Activated CD4-positive, alpha-beta memory T cell treated with anti-CD3 and anti-CD28 coated beads for 36 hours (primary cell): ENCODE measurements around the gene GRIK3. TPM values are rescaled to one million over a fixed set of nuclear protein-coding genes. Genes with fewer than 3 reads are reported as not detected.

Experiments
- CTCF ChIA-PET: fragments of 350-600 bp; sonication (Branson Sonifier 250); formaldehyde crosslinking; loops from one replicate; lab custom pipeline; 2021; ENCODE audit warnings: antibody characterized with exemption, inconsistent platforms; lab: Charles Lee
- POLR2A ChIA-PET: fragments of 350-600 bp; sonication (Branson Sonifier 250); formaldehyde crosslinking; loops from one replicate; lab custom pipeline; 2021; ENCODE audit warnings: antibody characterized with exemption; lab: Charles Lee
- DNase-seq: peaks from one replicate; pipeline ENCODE4 v3.0.0-alpha.2; 2020
- H3K27ac Mint-ChIP-seq: one replicate; pipeline ENCODE4 v1.8.0; 2021; ENCODE audit warnings: mixed read lengths
- H3K27me3 Mint-ChIP-seq: one replicate; pipeline ENCODE4 v1.8.0; 2021; ENCODE audit warnings: mixed read lengths
- H3K36me3 Mint-ChIP-seq: one replicate; pipeline ENCODE4 v1.8.0; 2021; ENCODE audit warnings: mixed read lengths
- H3K4me1 Mint-ChIP-seq: one replicate; pipeline ENCODE4 v1.8.0; 2021; ENCODE audit warnings: low read depth, mixed read lengths
- H3K4me3 Mint-ChIP-seq: one replicate; pipeline ENCODE4 v1.8.0; 2021; ENCODE audit warnings: mild to moderate bottlenecking, mixed read lengths
- H3K9me3 Mint-ChIP-seq: one replicate; pipeline ENCODE4 v1.8.0; 2021; ENCODE audit warnings: mixed read lengths
- intact Hi-C: fragments of 100-400 bp; cut with micrococcal nuclease; formaldehyde crosslinking; loops from one replicate; pipeline ENCODE4 v1.15.1; 2023
- total RNA-seq, 2 experiments: library from RNA; stranded (reverse); gene quantifications; one replicate each; pipeline ENCODE4 v1.2.3, GENCODE V29; 2021

The GRIK3 gene
- total RNA-seq, 2 experiments from 2014 or later: not detected

GRCh38 chr1:36844917-36845316, 189.4 kb downstream of the GRIK3 start:
- no peak overlapping the region for H3K4me3 Mint-ChIP-seq
- H3K27me3 Mint-ChIP-seq: peaks cover 1% of the 10 kb centered on the region
- no peaks in the 10 kb centered on the region for H3K9me3 Mint-ChIP-seq
- ChIA-PET POLR2A (no interaction called here), CTCF (no interaction called here)
- no peak overlapping the region for H3K27ac Mint-ChIP-seq
- intact Hi-C loops: no loop called here
- no peaks in the 10 kb centered on the region for H3K36me3 Mint-ChIP-seq
- H3K4me1 Mint-ChIP-seq: no peaks in the 10 kb centered on the region
- no peak for DNase-seq

- Mint-ChIP-seq H3K36me3 (no peaks in the 10 kb centered on the region), H3K27ac (no peak overlapping the region), H3K27me3 (peaks cover 1% of the 10 kb centered on the region), H3K9me3 (no peaks in the 10 kb centered on the region), H3K4me3 (no peak overlapping the region), H3K4me1 (no peaks in the 10 kb centered on the region)
- intact Hi-C loops: no loop called here
- no peak for DNase-seq
- POLR2A ChIA-PET: no interaction called here
- CTCF ChIA-PET: no interaction called here
Measured at GRCh38 chr1:36843906-36844610, 190.3 kb downstream of the GRIK3 start.

GRCh38 chr1:36843027-36843426, 191.3 kb downstream of the GRIK3 start:
- POLR2A ChIA-PET: no interaction called here
- no peaks in the 10 kb centered on the region for H3K4me1 Mint-ChIP-seq
- no peaks in the 10 kb centered on the region for H3K9me3 Mint-ChIP-seq
- peaks cover 1% of the 10 kb centered on the region for H3K27me3 Mint-ChIP-seq
- intact Hi-C loops: no loop called here
- H3K4me3 Mint-ChIP-seq: no peak overlapping the region
- no peak for DNase-seq
- H3K27ac Mint-ChIP-seq: no peak overlapping the region
- CTCF ChIA-PET: no interaction called here
- no peaks in the 10 kb centered on the region for H3K36me3 Mint-ChIP-seq

- Mint-ChIP-seq H3K36me3 (no peaks in the 10 kb centered on the region), H3K9me3 (no peaks in the 10 kb centered on the region), H3K4me1 (no peaks in the 10 kb centered on the region), H3K27ac (no peak overlapping the region), H3K4me3 (no peak overlapping the region), H3K27me3 (peaks cover 2% of the 10 kb centered on the region)
- no peak for DNase-seq
- POLR2A ChIA-PET: no interaction called here
- intact Hi-C loops: no loop called here
- CTCF ChIA-PET: no interaction called here
Measured at GRCh38 chr1:36842448-36842847, 191.9 kb downstream of the GRIK3 start.

- ChIA-PET POLR2A (no interaction called here), CTCF (no interaction called here)
- no peaks in the 10 kb centered on the region for H3K4me1 Mint-ChIP-seq
- H3K9me3 Mint-ChIP-seq: no peaks in the 10 kb centered on the region
- no peaks in the 10 kb centered on the region for H3K36me3 Mint-ChIP-seq
- H3K4me3 Mint-ChIP-seq: no peak overlapping the region
- H3K27me3 Mint-ChIP-seq: peaks cover 10% of the 10 kb centered on the region
- H3K27ac Mint-ChIP-seq: no peak overlapping the region
- DNase-seq: no peak
- intact Hi-C loops: no loop called here
Measured at GRCh38 chr1:36839485-36839884, 194.8 kb downstream of the GRIK3 start.

- H3K27ac Mint-ChIP-seq: no peak overlapping the region
- H3K4me3 Mint-ChIP-seq: no peak overlapping the region
- H3K36me3 Mint-ChIP-seq: no peaks in the 10 kb centered on the region
Measured at GRCh38 chr1:36838888-36839287, 195.4 kb downstream of the GRIK3 start.

GRCh38 chr1:36836916-36837315, 197.4 kb downstream of the GRIK3 start:
- no peak overlapping the region for H3K27ac Mint-ChIP-seq
- DNase-seq: no peak
- intact Hi-C loops: no loop called here
- CTCF ChIA-PET: no interaction called here
- POLR2A ChIA-PET: no interaction called here
- H3K4me3 Mint-ChIP-seq: no peak overlapping the region
- H3K4me1 Mint-ChIP-seq: no peaks in the 10 kb centered on the region
- H3K9me3 Mint-ChIP-seq: no peaks in the 10 kb centered on the region
- H3K36me3 Mint-ChIP-seq: no peaks in the 10 kb centered on the region
- peaks cover 14% of the 10 kb centered on the region for H3K27me3 Mint-ChIP-seq

More at GRCh38 chr1:36838888-36839287, 195.4 kb downstream of the GRIK3 start:
- H3K9me3 Mint-ChIP-seq: no peaks in the 10 kb centered on the region
- intact Hi-C loops: no loop called here
- DNase-seq: no peak
- H3K27me3 Mint-ChIP-seq: peaks cover 10% of the 10 kb centered on the region
- ChIA-PET POLR2A (no interaction called here), CTCF (no interaction called here)
- no peaks in the 10 kb centered on the region for H3K4me1 Mint-ChIP-seq

GRCh38 chr1:36836196-36836883, 198.0 kb downstream of the GRIK3 start:
- H3K4me1 Mint-ChIP-seq: no peaks in the 10 kb centered on the region
- no peak for DNase-seq
- POLR2A ChIA-PET: no interaction called here
- CTCF ChIA-PET: no interaction called here
- H3K27me3 Mint-ChIP-seq: peaks cover 17% of the 10 kb centered on the region
- no peaks in the 10 kb centered on the region for H3K36me3 Mint-ChIP-seq
- no peaks in the 10 kb centered on the region for H3K9me3 Mint-ChIP-seq
- no peak overlapping the region for H3K27ac Mint-ChIP-seq
- no peak overlapping the region for H3K4me3 Mint-ChIP-seq
- intact Hi-C loops: no loop called here

- Mint-ChIP-seq H3K4me3 (no peak overlapping the region), H3K27ac (no peak overlapping the region), H3K9me3 (no peaks in the 10 kb centered on the region), H3K36me3 (no peaks in the 10 kb centered on the region), H3K27me3 (peaks cover 17% of the 10 kb centered on the region), H3K4me1 (no peaks in the 10 kb centered on the region)
- intact Hi-C loops: no loop called here
- DNase-seq: no peak
- POLR2A ChIA-PET: no interaction called here
- CTCF ChIA-PET: no interaction called here
Measured at GRCh38 chr1:36835696-36836095, 198.6 kb downstream of the GRIK3 start.

- CTCF ChIA-PET: no interaction called here
Measured at GRCh38 chr1:36835017-36835695, 199.2 kb downstream of the GRIK3 start.

GRCh38 chr1:36834586-36834985, 199.7 kb downstream of the GRIK3 start:
- no peak overlapping the region for H3K4me3 Mint-ChIP-seq
- H3K4me1 Mint-ChIP-seq: no peaks in the 10 kb centered on the region
- H3K9me3 Mint-ChIP-seq: no peaks in the 10 kb centered on the region
- no peaks in the 10 kb centered on the region for H3K36me3 Mint-ChIP-seq
- ChIA-PET POLR2A (no interaction called here), CTCF (no interaction called here)
- H3K27me3 Mint-ChIP-seq: peaks cover 17% of the 10 kb centered on the region
- no peak for DNase-seq
- no peak overlapping the region for H3K27ac Mint-ChIP-seq
- intact Hi-C loops: no loop called here

More at GRCh38 chr1:36835017-36835695, 199.2 kb downstream of the GRIK3 start:
- Mint-ChIP-seq H3K9me3 (no peaks in the 10 kb centered on the region), H3K4me3 (no peak overlapping the region), H3K27me3 (peaks cover 15% of the 10 kb centered on the region), H3K4me1 (no peaks in the 10 kb centered on the region), H3K36me3 (no peaks in the 10 kb centered on the region), H3K27ac (no peak overlapping the region)
- DNase-seq: no peak
- intact Hi-C loops: no loop called here
- POLR2A ChIA-PET: no interaction called here

- ChIA-PET CTCF (no interaction called here), POLR2A (no interaction called here)
- no peak overlapping the region for H3K27ac Mint-ChIP-seq
- peaks cover 10% of the 10 kb centered on the region for H3K27me3 Mint-ChIP-seq
- intact Hi-C loops: no loop called here
- H3K4me3 Mint-ChIP-seq: no peak overlapping the region
- H3K36me3 Mint-ChIP-seq: no peaks in the 10 kb centered on the region
- DNase-seq: no peak
- no peaks in the 10 kb centered on the region for H3K4me1 Mint-ChIP-seq
- no peaks in the 10 kb centered on the region for H3K9me3 Mint-ChIP-seq
Measured at GRCh38 chr1:36831186-36831810, 203.0 kb downstream of the GRIK3 start.
